Endothelial cell of umbilical vein (primary cell): ENCODE data around the gene SAMD14. TPM values are rescaled to one million over a fixed set of nuclear protein-coding genes. Genes with fewer than 3 reads are reported as not detected.

Experiments used
- BruUV-seq: library from RNA; stranded (reverse); fragments of 400-500 nt; replicated peaks from 2 replicates; lab custom pipeline; 2021; lab: Mats Ljungman, UMichigan
- CTCF ChIA-PET: fragments of 300-600, 350-600 bp; sonication (Branson Sonifier 250); formaldehyde crosslinking; loops from one replicate; lab custom pipeline; 2021; ENCODE audit warnings: antibody characterized with exemption, inconsistent platforms; lab: Charles Lee
- POLR2A ChIA-PET: fragments of 300-600, 350-600 bp; sonication (Branson Sonifier 250); formaldehyde crosslinking; loops from one replicate; lab custom pipeline; 2021; ENCODE audit warnings: antibody characterized with exemption, inconsistent platforms; lab: Charles Lee
- DNase-seq: peaks from one replicate; pipeline ENCODE4 v3.0.0-alpha.2; 2011; ENCODE audit warnings: low read depth, low spot score
- FAIRE-seq: peaks from 2 replicates; lab custom pipeline; 2011; peaks lifted over from hg19 to GRCh38; lab: Jason Lieb, UNC
- H2AFZ ChIP-seq: 2 replicates; pipeline ENCODE4 v1.6.0; 2012; ENCODE audit warnings: low read depth, low read length, control low read depth, inconsistent platforms
- H3K27ac ChIP-seq: 2 replicates; pipeline ENCODE4 v1.5.1; 2011; ENCODE audit warnings: low read depth, mild to moderate bottlenecking, control low read depth, low read length, moderate library complexity; ENCODE audit not compliant: insufficient read depth
- H3K27me3 ChIP-seq, 2 experiments: 2 replicates each; pipeline versions ENCODE4 v1.6.0 to v1.6.1; 2011; ENCODE audit warnings: low read length in 2 of 2, mixed read lengths in 1 of 2; ENCODE audit not compliant: control insufficient read depth in 2 of 2, insufficient read depth in 2 of 2
- H3K36me3 ChIP-seq, 2 experiments: 2 replicates in 1 of 2; 3 replicates in 1 of 2; pipeline ENCODE4 v1.5.1; 2011; ENCODE audit warnings: low read length in 2 of 2, mild to moderate bottlenecking in 1 of 2, moderate library complexity in 1 of 2; ENCODE audit not compliant: control insufficient read depth in 2 of 2, insufficient read depth in 2 of 2; ENCODE audit errors: extremely low read depth in 1 of 2
- H3K4me1 ChIP-seq: 3 replicates; pipeline ENCODE4 v1.5.1; 2011; ENCODE audit warnings: mild to moderate bottlenecking, low read length; ENCODE audit not compliant: control insufficient read depth, insufficient read depth; ENCODE audit errors: extremely low read depth
- H3K4me2 ChIP-seq: 2 replicates; pipeline ENCODE4 v1.6.1; 2011; ENCODE audit warnings: low read length, control low read depth, mixed read lengths; ENCODE audit not compliant: insufficient read depth
- H3K4me3 ChIP-seq, 3 experiments: fragments of 200-600 bp in 1 of 3; sonication (generic), shearing (Covaris generic) in 1 of 3; replicated peaks in 1 of 3; 2 replicates each; pipeline ENCODE4 v1.5.1; 2011 to 2016; ENCODE audit warnings: control low read depth in 3 of 3, low read length in 3 of 3, mild to moderate bottlenecking in 2 of 3, inconsistent platforms in 1 of 3, low read depth in 1 of 3, moderate library complexity in 1 of 3; ENCODE audit not compliant: insufficient read depth in 1 of 3
- H3K79me2 ChIP-seq: 2 replicates; pipeline ENCODE4 v1.6.0; 2012; ENCODE audit warnings: low read length, inconsistent platforms; ENCODE audit not compliant: control insufficient read depth, insufficient read depth
- H3K9ac ChIP-seq: replicated peaks from 2 replicates; pipeline ENCODE3; 2011; ENCODE audit warnings: low read length, control low read depth; ENCODE audit not compliant: insufficient read depth; ENCODE audit errors: extremely low read depth
- H3K9me1 ChIP-seq: replicated peaks from 3 replicates; pipeline ENCODE4 v1.6.0; 2011; ENCODE audit warnings: mild to moderate bottlenecking, low read length; ENCODE audit not compliant: control insufficient read depth, insufficient read depth; ENCODE audit errors: extremely low read depth
- H3K9me3 ChIP-seq: replicated peaks from 2 replicates; pipeline ENCODE4 v1.5.1; 2012; ENCODE audit warnings: low read length, inconsistent platforms; ENCODE audit not compliant: control insufficient read depth, insufficient read depth
- H4K20me1 ChIP-seq: replicated peaks from 2 replicates; pipeline ENCODE3; 2011; ENCODE audit warnings: mild to moderate bottlenecking, low read length; ENCODE audit not compliant: control insufficient read depth, insufficient read depth; ENCODE audit errors: extremely low read depth
- CTCF ChIP-seq, 2 donors: IDR thresholded peaks; 1 replicate in 1 of 2; 2 replicates in 1 of 2; pipeline ENCODE4 v1.5.1; 2011; ENCODE audit warnings: low read length in 2 of 2, mild to moderate bottlenecking in 2 of 2, moderate library complexity in 2 of 2, control low read depth in 1 of 2, inconsistent platforms in 1 of 2, low read depth in 1 of 2; ENCODE audit not compliant: insufficient read depth in 1 of 2; ENCODE audit errors: extremely low read depth in 1 of 2
- EZH2 ChIP-seq: IDR thresholded peaks from 2 replicates; pipeline ENCODE4 v1.6.1; 2012; ENCODE audit warnings: borderline replicate concordance, low read depth, mild to moderate bottlenecking, moderate library complexity, low read length, inconsistent platforms; ENCODE audit not compliant: severe bottlenecking
- FOS ChIP-seq: IDR thresholded peaks from 2 replicates; pipeline ENCODE4 v1.6.1; 2011; ENCODE audit warnings: mild to moderate bottlenecking, low read length, moderate library complexity, borderline replicate concordance; ENCODE audit not compliant: insufficient read depth
- GATA2 ChIP-seq: IDR thresholded peaks from 2 replicates; pipeline ENCODE4 v1.7.0; 2011; ENCODE audit warnings: low read depth, mild to moderate bottlenecking, moderate library complexity, mixed read lengths, low read length; ENCODE audit not compliant: insufficient read length, insufficient read depth
- JUN ChIP-seq: IDR thresholded peaks from 2 replicates; pipeline ENCODE4 v1.6.1; 2011; ENCODE audit warnings: borderline replicate concordance, low read depth; ENCODE audit not compliant: insufficient read length, insufficient read depth
- MYC ChIP-seq: IDR thresholded peaks from one replicate; pipeline ENCODE4 v1.6.1; 2011; ENCODE audit warnings: mild to moderate bottlenecking, low read depth, low read length
- POLR2A ChIP-seq: IDR thresholded peaks from 2 replicates; pipeline ENCODE4 v1.6.1; 2012; ENCODE audit warnings: low read depth, mild to moderate bottlenecking, control low read depth, low read length
- POLR2AphosphoS5 ChIP-seq: IDR thresholded peaks from 2 replicates; pipeline ENCODE4 v1.6.1; 2012; ENCODE audit warnings: low read depth, mild to moderate bottlenecking, control low read depth, low read length, moderate library complexity; ENCODE audit not compliant: insufficient read depth
- dilution Hi-C: fragments of 300-500 bp; cut with MboI; formaldehyde crosslinking; loops from one replicate; pipeline ENCODE4 v1.15.0; 2019; ENCODE audit warnings: low sequenced_read_pairs; ENCODE audit not compliant: extremely low pct_ligation_motif_present
- intact Hi-C: fragments of 100-400 bp; cut with micrococcal nuclease; formaldehyde crosslinking; loops from one replicate; pipeline ENCODE4 v1.10.0; 2022
- polyA plus RNA-seq, 4 experiments: library from polyadenylated mRNA; depleted of rRNA in 3 of 4; stranded (reverse) in 3 of 4; unstranded in 1 of 4; fragments of >200 nt; gene quantifications; 2 replicates each; pipeline versions ENCODE4 v1.2.1 to v1.2.3, GENCODE V29; 2011 to 2012; ENCODE audit warnings: missing spikeins in 1 of 4
- total RNA-seq: library from RNA; stranded (reverse); gene quantifications from 2 replicates; pipeline ENCODE4 v1.2.3, GENCODE V29; 2021

SAMD14 gene
- total and polyA plus RNA-seq, 2 donors (not counting 3 experiments of a cell fraction or from before 2014, with no cell fraction given), result 6.8 to 15.6 TPM

DNA sequence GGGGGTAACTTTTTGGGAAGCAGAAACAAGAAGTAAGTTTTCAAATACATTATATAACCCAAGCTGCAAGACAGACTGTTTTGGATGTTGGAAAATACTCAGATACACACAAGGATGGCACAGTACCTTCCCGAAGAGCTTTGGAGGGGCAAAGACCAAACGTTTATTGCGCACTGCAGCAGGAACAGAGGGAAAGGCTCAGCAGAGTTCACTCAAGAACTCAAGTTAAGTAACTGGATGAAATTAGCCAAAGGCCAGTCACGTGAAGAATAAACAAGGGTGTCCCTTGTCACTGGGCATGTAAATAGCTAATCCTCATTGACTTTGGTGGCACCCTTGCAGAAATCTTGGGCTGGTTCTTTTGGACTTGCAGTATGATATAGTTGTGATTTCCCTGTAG is 32.0 kb downstream of the SAMD14 start:
- dilution Hi-C loops, result no loop called here
- TF ChIP-seq POLR2AphosphoS5 (no peak), EZH2 (no peak), JUN (no peak), FOS (no peak), MYC (no peak), CTCF (IDR thresholded peaks at IDR 0.05; ENCODE audit: extremely low read depth in 1 of 2, insufficient read depth in 1 of 2, low read depth in 1 of 2, low read length in 2 of 2) (no peak), POLR2A (no peak), GATA2 (no peak)
- Histone ChIP-seq H3K4me3 (no peak overlapping the region), H3K27me3 (no peaks in the 10 kb centered on the region), H4K20me1 (no peaks in the 10 kb centered on the region), H3K4me1 (peaks cover 10% of the 10 kb centered on the region), H3K9ac (no peak overlapping the region), H3K79me2 (no peaks in the 10 kb centered on the region), H3K4me2 (no peak overlapping the region), H3K36me3 (peaks cover 0 to 5% of the 10 kb centered on the region in 2 experiments), H3K9me3 (no peaks in the 10 kb centered on the region), H3K9me1 (no peaks in the 10 kb centered on the region), H3K27ac (no peak overlapping the region), H2AFZ (no peak overlapping the region)
- ChIA-PET CTCF (interaction anchor here (1.3 to 2.1 kb wide), 4 partner anchors 10 to 72 kb away, joined by 3 to 5 read pairs (median 4); no protein-coding TSS in a partner anchor), POLR2A (no interaction called here)
- no TSS peak for BruUV-seq
- DNase-seq (no peak), FAIRE-seq (no peak)
- intact Hi-C loops, result no loop called here
